Nucleus accumbens (tissue), 56 donors: ENCODE measurements around the gene TAF1L.

ENCODE experiments used
- DNase-seq, 56 donors: peaks; one replicate each; lab custom pipeline; 2025; lab: John Stamatoyannopoulos, UW

Gene TAF1L

GRCh38 chr9:32590476-32590875 is 45.0 kb downstream of the TAF1L start:
- no peak for DNase-seq

- no peak for DNase-seq
Observed at GRCh38 chr9:32589083-32589723, 46.3 kb downstream of the TAF1L start.

GRCh38 chr9:32587901-32588300 is 47.6 kb downstream of the TAF1L start:
- DNase-seq, result no peak

GRCh38 chr9:32584784-32585183 is 50.7 kb downstream of the TAF1L start:
- no peak for DNase-seq

GRCh38 chr9:32581512-32582143 is 53.8 kb downstream of the TAF1L start:
- DNase-seq, result peak in 11 of 56 donors; percentile 1 to 56 (median 4)

- no peak for DNase-seq
Observed at GRCh38 chr9:32580631-32581300, 54.7 kb downstream of the TAF1L start.

GRCh38 chr9:32579706-32580331 is 55.6 kb downstream of the TAF1L start:
- DNase-seq, result peak in 45 of 56 donors; percentile 3 to 85 (median 29)
